Epidermal melanocyte (primary cell): ENCODE data around the gene BATF.
"Not testable (repeated sequence)": the region's sequence is repeated elsewhere in the genome, so short reads cannot be mapped to it uniquely, and the experiment has no call there.

Experiments
- DNase-seq: peaks from one replicate; pipeline ENCODE4 v3.0.0; 2011; ENCODE audit warnings: low spot score; ENCODE audit not compliant: insufficient read length

Gene BATF, protein sequence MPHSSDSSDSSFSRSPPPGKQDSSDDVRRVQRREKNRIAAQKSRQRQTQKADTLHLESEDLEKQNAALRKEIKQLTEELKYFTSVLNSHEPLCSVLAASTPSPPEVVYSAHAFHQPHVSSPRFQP

DNA sequence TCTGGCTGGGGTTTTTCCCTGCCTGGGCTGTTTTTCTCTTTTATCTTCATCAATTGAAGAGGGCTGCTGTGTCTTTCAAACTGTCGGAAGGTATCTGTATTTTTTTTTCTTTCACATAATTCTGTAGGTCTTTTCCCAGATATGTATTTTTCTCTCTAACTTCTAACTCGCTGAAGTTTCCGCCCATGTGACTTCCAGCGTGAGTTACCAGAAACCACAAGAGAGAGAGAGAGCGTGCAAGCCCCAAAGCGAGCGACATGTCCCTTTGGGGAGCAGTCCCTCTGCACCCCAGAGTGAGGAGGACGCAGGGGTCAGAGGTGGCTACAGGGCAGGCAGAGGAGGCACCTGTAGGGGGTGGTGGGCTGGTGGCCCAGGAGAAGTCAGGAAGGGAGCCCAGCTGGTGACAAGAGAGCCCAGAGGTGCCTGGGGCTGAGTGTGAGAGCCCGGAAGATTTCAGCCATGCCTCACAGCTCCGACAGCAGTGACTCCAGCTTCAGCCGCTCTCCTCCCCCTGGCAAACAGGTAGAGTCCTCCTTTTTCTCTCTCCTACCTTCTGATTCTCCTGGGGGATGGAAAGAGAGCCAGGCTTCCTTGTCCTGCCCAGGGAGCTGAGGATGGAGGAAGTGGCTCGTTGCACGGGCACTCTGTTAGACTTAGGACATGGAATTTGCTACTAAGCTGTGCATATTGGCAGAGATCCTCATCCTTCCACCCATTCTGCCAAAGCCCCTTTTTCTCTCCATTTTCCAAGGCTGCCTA is at the start of gene BATF:
Gene BATF, plus strand, starts transcription at position 246 of the 759 bp plus-strand sequence. Its CDS starts 214 bp downstream, at position 460.
- DNase-seq, result no peak

DNA sequence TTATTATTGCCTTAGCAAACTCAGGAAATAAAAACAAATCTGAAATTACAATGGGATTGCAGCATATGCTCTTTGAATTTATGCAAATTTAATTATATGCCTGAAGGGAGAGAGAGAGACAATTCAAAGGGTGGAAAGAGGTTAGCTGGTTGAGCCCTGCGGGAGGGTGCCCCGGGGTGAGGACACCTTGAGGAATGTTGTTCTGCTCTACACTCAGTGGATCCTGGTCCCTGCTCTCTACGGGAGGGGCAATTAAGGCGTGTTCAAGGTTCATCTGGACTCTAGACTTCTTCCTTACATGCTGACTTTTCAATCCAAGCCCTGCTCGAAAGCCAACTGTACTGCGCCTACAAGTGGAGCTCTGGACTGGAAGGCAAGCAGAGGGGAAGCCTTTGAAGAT is 48.1 kb upstream of the BATF start:
- DNase-seq, result not testable (repeated sequence)

DNA sequence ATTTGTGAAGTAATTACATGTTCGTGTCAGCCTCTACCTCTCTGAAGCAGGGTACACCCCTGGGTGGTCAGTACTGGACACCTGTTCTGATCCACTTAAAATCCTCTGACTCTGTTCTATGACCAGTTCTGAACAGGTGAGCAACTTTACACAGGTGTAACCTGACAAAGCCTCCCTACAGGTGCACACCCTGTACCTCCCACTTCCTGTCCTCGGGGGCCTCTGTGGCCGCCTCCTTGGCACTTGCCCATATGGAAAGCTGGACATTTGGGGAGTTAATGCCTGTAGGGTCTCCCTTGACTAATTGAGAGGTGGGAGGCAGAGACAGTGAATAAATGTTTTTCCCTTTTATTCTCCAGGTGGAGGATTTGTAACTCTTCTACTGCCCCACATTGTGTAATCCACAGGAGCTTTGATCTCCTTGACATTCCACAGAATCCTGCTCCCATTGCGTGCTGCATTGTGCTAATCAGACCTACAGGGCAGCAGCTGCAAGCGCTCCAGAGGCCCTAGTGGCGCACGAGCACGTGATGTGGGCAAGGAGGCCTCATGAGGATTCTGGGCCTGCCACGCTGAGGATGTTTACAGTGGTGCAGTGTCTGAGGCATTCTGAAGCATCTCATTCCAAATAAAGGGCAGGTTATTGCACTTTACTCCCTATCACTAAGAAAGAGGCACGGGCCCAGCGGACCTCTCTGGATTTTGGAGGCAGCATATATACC is 45.8 kb upstream of the BATF start:
- no peak for DNase-seq

DNA sequence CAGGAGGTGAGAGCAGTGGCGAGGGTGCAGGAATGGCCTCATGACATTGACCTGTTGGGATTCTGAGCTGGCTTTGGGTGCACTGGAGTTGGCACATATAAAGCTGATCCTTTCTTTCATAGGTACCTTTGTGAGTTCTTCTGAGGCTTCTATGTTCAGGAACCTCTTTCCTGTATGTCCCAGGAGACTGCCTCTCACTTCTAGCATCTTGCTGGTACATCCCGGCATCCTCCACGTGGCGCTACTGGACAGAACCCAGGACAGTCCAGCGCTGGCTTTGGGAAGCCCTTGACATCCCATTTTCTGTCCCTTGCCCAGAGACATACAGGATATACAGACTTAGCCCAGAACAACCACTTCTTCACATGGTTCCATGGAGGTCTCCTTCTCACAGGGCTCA is 44.4 kb upstream of the BATF start:
- no peak for DNase-seq

DNA sequence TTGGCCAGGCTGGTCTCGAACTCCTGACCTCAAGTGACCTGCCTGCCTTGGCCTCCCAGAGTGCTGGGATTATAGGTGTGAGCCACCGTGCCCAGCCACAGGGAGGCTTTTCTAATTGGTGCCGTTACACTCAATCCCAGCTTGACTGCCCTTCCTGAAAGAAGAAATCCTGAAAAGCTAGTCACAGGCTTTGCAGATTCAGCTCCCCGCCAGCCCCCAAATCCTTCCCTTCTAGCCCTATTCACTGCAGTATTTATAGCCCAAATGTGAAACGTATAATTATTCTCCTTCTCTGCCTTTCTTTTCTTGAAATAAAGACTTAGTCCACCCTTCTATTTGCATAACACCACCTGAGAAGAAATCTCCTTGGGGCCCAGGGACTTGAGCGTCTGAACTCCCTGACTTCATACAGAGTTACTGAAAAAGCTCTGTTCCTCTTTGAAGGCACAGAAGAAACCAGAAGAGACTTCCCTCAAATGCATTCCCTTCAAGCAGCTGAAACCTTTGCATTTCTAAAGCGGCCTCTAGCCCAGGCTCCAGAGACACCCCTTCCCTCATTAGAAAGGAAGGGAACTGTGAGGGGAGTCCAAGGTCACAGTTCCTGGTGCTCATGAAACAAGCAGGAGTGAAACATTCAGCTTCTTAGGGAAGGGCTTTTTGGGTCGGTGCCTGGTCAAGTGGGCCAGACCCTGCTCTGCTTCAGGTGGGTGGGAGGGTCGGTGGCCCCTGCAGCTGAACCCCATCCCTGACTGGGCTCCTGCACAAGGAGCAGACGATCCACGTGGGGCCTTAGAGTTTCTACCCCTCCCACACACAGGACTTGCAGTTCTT is 42.3 kb upstream of the BATF start:
- DNase-seq, result no peak

DNA sequence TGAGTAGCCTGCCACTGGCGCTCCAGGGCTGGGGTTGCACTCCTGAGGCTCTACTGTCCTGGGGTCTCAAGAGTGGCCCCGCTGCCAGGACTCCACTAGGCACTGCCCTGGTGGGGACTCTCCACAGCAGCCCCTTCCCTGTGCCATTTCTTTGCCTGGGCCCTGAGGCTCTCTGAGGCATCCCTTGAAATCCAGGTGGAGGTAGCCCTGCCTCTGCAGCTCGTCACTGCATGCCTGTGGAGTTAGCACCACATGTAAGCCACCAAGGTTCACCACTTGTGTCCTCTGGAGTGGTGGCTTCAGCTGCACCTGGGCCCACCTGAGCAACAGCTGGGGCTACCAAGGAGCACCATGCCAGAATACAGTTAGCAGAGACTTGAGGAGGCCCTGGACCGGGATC is 39.9 kb upstream of the BATF start:
- DNase-seq, result no peak

DNA sequence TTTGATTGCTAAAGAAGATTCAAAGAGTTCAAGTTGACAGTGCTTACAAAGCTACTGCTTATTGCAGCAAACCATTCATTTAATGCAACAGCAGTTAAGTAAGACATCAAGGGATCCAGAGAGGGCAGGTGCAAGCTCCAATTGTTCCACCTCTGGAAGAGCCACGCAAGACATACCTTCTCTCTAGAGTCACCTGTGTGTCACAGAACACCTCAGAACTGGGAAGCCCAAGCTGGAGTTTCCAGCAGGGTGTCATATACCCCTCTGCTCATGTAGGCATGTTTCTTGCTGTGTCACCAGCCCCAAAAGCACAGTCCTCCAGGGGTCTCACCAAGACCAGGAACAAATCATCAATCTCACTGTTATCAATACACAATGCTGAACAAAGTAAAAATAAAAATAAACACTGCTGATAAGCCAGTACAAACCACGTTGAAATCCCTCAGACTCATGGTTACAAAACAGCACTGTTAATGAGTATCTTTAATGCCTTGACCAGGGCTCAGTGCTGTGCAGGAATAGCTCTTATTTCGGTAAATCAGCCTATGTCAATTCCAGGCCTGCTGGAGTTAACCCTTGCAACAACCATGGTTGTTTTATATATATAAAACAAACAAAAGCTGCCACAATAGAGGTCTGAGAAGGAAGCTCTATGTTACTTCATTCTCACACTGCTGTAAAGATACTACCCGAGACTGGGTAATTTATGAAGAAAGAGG is 37.4 kb upstream of the BATF start:
- no peak for DNase-seq

DNA sequence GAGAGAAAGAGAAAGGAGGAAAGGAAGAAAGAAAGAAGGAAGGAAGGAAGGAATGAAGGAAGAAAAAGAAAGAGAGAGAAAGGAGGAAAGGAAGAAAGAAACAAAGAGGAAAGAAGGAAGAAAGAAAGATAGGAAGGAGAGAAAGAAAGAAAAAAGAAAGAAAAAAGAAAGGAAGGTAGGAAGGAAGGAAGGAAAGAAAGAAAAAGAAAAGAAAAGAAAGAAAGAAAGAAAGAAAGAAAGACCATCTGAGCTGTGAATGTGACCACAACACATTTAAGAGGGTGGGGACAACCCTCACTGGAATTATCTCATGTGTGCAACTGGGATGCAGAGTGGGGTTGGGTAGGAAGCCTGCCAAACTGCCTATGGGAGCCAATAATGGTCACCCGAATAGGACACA is 36.0 kb upstream of the BATF start:
- no peak for DNase-seq

DNA sequence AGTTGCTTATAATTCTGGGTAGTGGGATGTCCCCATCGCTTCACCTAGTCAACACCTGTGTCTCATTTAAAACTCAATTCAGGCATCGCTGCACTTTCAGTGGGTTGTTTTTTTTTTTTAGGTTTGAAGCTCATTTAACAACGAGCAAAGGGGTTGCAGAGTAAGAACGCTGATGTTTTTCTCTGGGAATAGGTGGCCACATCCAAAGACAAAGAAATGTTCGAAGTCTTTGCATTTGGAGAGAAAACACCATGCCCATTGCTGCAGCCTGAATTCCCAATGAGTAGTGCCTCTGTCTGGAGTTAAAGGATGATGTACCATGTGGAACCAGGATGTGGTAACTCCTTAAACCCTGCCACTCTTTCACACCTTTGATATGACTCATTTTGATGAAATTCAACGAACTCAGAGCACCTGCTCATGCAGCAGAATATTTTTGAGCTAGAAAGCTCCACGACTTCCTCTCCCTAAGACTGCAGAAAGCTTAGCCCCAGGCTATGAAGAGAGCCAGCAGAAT is 35.1 kb upstream of the BATF start:
- no peak for DNase-seq

DNA sequence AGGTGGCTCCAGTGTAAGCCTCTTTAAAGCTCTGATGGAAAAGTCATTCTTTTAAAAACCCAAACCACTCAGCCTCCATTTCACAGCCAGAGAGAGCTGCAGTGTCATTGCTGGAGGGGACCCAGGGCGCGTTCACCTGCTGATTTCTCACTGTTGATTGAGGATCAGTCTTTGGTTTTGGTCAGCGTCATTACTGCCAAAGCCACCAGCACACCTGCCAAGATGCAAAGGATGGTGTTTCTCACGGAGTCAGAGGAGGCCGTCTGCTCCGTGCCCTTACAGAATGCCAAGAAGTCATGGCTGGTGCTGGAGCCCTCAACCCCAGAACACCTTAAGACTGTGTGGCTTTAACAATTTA is 32.8 kb upstream of the BATF start:
- DNase-seq, result no peak

DNA sequence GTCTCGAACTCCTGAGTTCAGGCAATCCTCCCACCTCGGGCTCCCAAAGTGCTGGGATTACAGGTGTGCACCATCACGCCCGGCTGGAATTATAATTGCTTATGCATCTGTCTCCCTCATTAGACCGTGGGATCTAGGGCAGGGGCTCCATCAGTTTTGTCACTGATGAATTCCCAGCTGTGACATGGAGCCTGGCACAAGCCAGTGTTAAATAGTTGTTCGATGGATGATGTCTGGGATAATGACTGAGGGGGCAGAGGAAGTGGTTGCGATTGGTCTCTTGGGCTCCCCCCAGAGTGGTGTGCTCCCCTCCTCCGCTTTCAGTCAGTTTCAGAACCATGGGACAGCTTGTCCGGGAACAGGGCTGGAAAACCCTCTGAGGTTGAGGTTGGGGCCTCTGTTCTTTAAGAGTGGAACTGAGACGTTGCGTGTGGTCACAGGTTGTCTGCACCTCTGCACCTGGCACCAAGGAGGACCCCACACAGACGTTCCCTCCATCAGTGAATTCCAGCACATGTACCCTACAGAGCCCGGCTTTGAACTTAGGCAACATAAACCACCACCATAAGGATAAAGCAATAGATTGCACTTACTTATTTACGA is 30.8 kb upstream of the BATF start:
- DNase-seq, result no peak

DNA sequence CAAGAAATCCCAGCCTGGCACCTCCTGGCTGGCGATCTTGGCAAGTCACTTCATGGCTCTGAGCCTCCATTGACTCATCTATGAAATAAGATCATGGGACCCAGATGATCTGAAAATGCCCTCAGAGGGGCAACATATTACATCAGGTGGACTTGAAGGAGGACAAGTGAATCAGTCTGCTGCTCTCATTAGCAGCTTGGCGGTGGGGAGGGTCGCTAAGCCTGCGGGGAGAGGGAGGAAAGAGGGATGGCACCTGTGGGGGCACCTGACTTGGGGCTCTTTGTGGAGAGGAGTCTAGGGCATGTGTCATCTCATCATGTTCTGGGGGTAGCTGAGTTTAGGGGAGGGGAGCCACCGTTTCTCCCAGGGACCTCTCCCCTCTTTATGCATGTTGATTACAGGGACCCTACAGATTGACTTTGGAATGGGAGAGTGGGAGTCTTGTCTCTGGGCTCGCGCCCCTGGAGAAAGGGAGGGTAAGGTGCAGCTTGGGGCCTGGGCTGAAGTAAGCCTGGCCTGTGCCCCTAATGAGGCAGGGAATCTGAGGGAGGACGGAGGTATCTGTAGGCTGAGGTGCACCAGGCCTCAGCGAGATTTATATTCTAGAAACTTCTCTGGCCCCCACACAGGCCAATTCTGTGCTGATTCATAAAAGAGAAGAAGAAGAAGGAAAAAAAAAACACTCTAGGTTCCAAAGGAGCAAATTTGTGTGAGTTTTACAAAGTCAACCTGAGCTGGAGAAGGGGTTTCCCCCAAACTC is 29.3 kb upstream of the BATF start:
- DNase-seq, result no peak

DNA sequence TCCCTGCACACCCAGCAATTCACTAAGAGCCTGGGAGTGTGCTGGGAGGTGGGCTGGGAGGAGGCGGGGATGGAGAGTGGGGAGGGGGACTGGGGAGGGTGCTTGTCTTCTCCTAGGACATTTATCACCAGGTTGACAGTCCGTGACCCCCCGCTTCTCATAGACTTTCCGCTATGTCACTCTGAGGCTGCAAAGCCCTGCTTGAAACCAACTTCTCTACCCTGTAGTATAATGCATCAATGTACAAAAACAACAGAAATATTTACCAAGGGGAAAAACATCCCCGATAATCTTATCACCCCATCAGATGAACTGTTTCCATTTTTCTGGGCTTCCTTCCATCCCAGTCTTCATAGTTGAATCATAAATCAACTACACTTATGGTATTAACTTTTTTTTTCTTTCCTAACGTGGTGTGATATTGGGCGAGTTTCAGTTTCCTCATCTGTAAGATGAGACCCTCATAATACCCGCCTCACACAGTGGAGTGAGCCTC is 28.6 kb upstream of the BATF start:
- no peak for DNase-seq

DNA sequence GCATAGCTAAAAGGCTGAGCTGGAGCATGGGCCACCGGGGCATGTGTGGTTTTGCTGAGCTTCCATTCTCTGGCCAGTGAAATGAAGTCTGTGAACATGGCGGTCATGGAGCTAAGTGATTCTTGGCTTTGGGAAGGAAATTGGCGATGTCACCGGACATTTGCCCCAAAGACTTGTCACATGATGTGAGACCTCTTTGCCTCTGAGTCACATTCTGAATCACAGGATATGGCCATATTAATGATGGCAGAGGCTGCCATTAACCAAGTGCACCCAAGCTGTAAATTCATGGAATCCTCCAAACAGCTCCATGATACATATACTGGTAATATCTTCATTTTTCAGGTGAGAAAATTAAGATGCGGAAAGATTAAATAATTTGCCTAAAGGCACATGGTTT is 27.4 kb upstream of the BATF start:
- DNase-seq, result no peak

DNA sequence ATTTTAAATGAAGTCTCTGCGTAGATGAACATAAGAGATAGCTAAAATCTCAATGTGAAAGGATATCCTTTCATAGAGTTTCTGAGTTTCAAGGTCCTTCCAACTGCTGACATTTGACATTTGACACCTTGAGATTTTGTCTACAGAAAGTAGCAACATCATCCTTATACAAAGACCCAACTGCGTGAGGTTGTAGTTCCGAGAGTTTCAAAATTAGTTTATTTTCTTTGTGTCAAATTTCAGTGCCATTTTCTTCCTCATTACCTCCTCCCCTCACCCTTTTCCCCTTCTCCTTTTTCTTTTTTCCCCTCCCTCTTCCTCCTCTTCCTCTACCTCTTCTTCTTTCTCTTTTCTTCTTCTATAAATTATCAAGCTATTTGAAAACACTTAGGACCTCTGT is 26.9 kb upstream of the BATF start:
- DNase-seq, result no peak

DNA sequence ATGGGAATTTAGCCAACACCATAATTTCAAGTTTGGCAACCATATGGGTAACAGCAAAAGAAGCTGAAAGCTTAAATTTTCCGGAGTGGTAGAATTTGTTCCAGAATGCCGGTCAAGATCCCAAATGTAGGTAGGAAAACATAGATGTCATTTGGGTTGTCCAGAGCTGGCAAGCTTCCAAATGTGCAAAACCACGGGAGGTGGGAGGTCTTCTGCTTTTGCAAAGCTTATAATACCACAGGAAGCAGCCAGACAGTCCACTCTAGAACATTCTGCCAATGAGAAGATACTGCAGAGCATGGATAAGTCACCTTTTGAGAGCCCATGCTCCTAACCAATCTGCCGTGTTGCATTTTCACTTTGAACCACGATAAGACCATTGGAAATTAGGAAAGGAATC is 26.4 kb upstream of the BATF start:
- no peak for DNase-seq

DNA sequence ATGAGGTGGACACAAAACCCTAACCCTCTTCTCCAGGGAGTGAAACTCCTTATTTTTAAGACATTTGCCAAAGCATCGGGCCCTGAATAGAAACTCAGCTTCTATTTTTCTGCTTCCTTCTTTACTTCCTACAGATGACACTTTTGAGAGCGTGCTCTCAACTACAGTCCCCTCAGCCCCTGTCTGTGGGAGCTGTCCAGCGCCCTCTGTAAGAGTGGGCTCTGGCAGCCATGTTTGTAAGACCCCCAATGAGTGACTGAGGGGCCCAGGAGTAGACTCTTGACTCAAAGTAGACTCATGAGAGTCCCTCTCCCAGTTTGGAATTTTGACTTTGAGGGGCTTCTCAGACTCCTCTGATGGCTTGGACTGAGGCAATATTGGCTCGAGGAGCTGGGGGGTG is 25.5 kb upstream of the BATF start:
- no peak for DNase-seq

DNA sequence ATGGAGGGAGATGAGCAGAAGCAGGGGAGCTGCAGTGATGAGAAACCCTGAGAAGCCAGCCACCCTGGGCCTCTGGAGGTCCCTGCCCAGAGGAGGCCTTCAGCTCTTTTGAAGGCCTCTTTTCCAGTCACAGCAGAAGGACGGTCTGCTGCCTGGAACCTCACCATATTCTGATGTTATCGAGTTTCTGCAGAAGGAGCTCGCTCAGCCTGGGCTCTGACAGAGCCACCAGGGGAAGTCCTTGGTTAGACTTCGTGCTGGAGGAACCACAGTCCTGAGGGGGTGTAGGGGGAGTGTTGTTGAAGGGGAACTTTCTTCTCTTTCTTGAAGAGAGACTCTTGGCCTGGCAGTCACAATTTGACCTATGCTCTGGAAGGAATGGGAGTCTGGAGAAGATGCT is 25.1 kb upstream of the BATF start:
- DNase-seq, result no peak

DNA sequence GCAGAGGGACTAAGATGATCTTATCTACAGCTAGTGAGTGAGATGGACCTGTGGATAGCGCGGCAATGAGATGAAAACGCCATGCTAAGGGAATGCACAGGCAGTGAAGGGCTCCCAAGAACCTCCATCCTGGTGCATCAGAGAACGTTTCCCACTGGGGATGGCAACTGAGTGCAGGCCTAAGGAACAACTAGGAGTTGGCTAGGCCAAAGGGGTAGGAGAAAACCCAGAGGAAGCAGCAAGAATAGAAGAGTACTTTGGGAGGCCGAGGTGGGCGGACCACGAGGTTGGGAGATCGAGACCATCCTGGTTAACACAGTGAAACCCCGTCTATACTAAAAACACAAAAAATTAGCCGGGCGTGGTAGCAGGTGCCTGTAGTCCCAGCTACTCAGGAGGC is 24.6 kb upstream of the BATF start:
- DNase-seq, result no peak
